Measurements from ENCODE around the gene SVIL.
"Not testable (repeated sequence)": the region's sequence is repeated elsewhere in the genome, so short reads cannot be mapped to it uniquely, and the experiment has no call there.

SVIL gene

GRCh38 chr10:29515104-29515503 lies 119.7 kb downstream of the SVIL start:
- DNase-seq (ENCODE audit: low spot score) = not testable (repeated sequence)

- DNase-seq (ENCODE audit: low spot score) = no peak
These were observed 120.5 kb downstream of the SVIL start for GRCh38 chr10:29514306-29514705.

GRCh38 chr10:29512425-29512974 lies 122.3 kb downstream of the SVIL start:
- no peak for DNase-seq (ENCODE audit: low spot score)

GRCh38 chr10:29511806-29512205 lies 123.0 kb downstream of the SVIL start:
- DNase-seq (ENCODE audit: low spot score) = not testable (repeated sequence)

DNA sequence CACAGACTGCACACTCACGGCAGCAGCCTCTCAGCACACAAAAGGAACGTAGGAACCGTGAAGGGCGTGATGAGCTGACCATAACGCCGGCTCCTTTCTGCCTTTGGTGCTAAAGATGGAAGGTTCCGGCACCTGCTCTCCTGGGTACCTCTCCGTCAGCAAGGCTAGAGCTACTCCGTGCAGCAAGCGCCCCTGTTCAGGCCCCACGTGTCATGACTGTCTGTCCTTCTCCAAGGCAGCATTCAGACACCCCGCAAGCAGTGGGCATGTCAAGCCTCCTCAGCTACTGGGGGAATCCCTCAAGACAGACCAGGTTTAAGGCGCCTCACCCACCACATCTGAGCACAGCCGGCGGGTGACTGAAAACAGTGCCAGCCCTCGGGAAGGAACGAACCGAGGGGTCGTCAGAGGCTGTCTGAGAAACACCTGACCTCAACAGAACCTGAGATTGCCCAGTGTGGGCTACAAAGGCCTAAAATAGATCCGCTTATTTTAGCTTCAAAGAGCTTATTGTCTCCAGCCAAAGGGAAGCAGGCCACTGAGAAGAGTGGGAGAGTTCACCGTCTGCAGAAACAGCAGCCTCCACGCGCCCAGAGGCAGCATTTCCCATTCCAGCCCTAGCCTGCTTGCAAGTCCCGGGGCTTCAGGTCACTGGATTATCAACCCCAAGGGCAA lies 124.2 kb downstream of the SVIL start:
- DNase-seq (ENCODE audit: low spot score) = not testable (repeated sequence)

GRCh38 chr10:29508554-29509244 lies 126.1 kb downstream of the SVIL start:
- DNase-seq (ENCODE audit: low spot score) = no peak

- not testable (repeated sequence) for DNase-seq (ENCODE audit: low spot score)
These were observed 127.0 kb downstream of the SVIL start for GRCh38 chr10:29507750-29508149.

- DNase-seq (ENCODE audit: low spot score) = not testable (repeated sequence)
These were observed 128.3 kb downstream of the SVIL start for GRCh38 chr10:29506324-29506921.

GRCh38 chr10:29502351-29502750 lies 132.4 kb downstream of the SVIL start:
- DNase-seq (ENCODE audit: low spot score) = no peak

GRCh38 chr10:29501692-29502091 lies 133.1 kb downstream of the SVIL start:
- DNase-seq (ENCODE audit: low spot score) = peak; percentile 78

- no peak for DNase-seq (ENCODE audit: low spot score)
These were observed 134.7 kb downstream of the SVIL start for GRCh38 chr10:29499993-29500537.

GRCh38 chr10:29496341-29497162 lies 138.2 kb downstream of the SVIL start:
- peak; percentile 70 for DNase-seq (ENCODE audit: low spot score)

- DNase-seq (ENCODE audit: low spot score) = no peak
These were observed 139.4 kb downstream of the SVIL start for GRCh38 chr10:29495366-29495765.

GRCh38 chr10:29493697-29494096 lies 141.1 kb downstream of the SVIL start:
- DNase-seq (ENCODE audit: low spot score) = no peak

GRCh38 chr10:29492774-29493173 lies 142.0 kb downstream of the SVIL start:
- DNase-seq (ENCODE audit: low spot score) = no peak

- DNase-seq (ENCODE audit: low spot score) = no peak
These were observed 142.9 kb downstream of the SVIL start for GRCh38 chr10:29491918-29492317.

GRCh38 chr10:29490781-29491280 lies 143.9 kb downstream of the SVIL start:
- DNase-seq (ENCODE audit: low spot score) = not testable (repeated sequence)

- peak; percentile 31 for DNase-seq (ENCODE audit: low spot score)
These were observed 146.3 kb downstream of the SVIL start for GRCh38 chr10:29488471-29488870.

DNA sequence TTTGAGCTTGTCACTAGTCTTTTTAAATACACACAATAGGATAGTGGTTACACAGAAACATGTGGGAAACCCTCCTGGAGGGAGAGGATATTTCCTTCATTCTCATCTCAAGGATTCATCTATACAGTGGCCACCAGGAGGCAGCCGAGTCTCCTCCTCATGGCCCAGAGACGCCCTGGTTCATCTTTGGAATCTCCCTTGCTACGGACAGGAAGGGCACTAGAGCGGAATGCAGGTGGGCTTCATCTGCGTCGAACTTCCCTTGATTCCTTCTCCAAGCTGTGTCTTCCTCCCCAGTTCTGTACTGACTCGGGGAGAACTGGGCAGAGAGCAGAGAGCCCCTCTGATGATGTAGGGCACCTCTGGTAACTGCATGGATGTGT lies 146.9 kb downstream of the SVIL start:
- not testable (repeated sequence) for DNase-seq (ENCODE audit: low spot score)

- not testable (repeated sequence) for DNase-seq (ENCODE audit: low spot score)
These were observed 147.5 kb downstream of the SVIL start for GRCh38 chr10:29487032-29487883.

- no peak for DNase-seq (ENCODE audit: low spot score)
These were observed 148.3 kb downstream of the SVIL start for GRCh38 chr10:29486433-29486832.

Data from kidney tubule cell (primary cell).